ENCODE data around the gene TMEM134.

TMEM134 gene

GRCh38 chr11:67500831-67501715 lies 32.0 kb upstream of the TMEM134 start:
- DNase-seq (ENCODE audit: low spot score): no peak

- DNase-seq (ENCODE audit: low spot score): no peak
These were observed 31.4 kb upstream of the TMEM134 start for GRCh38 chr11:67500484-67500821.

DNA sequence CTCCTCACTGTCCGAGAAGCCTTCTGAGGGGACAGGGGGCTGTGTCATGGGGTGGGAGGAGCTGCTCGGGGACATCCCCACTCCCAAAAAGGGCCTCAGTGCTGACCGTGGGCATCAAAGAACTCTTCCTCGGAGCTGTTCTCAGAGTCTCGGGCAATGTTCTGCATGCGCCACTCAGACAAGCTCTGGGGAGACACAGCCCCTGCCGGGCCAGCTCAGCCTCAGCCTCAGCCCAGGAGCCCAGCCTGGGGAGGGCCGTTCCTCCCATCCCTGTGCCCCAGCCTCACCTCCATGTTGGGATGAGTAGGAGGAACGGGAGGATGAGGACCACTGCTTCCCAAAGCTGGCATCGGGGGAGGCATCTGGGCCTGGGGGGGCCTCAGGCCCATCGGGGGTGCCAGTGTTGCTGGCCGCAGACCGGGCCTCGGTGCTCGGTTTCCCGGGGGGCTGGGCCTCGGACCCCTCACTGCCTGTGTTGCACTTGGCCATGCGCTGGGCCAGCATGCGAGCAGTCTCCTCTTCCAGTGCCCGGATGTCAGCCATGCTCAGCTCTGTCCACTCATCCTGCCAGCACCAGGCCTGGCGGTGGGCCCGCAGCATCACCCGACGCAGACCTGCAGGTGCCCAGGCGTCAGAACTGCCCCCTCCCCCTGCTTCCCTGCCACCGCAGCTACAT lies 30.9 kb upstream of the TMEM134 start:
- no peak for DNase-seq (ENCODE audit: low spot score)

DNA sequence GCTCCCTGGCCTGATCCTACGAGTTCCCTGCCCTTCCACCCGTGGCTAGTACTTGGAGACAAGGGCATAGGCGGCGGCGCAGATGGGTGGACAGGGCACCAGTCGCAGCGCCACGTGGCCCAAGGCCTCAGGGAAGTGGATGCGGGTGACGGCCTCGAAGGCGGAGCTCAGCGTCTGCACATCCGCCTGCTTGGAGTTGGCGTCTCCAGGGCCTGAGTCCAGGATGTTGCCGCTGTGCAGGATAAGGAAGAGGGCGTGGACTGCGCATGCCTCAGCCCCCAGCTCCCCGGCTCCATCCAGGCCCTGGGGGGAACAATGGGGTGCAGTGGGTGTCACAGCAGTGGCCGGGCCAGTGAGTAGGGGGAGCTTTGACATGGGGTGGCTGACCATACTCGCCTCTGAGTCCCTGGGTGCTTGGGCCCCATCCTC lies 29.5 kb upstream of the TMEM134 start:
- DNase-seq (ENCODE audit: low spot score): no peak

- no peak for DNase-seq (ENCODE audit: low spot score)
These were observed 28.7 kb upstream of the TMEM134 start for GRCh38 chr11:67497656-67498291.

- no peak for DNase-seq (ENCODE audit: low spot score)
These were observed 27.1 kb upstream of the TMEM134 start for GRCh38 chr11:67496113-67496512.

DNA sequence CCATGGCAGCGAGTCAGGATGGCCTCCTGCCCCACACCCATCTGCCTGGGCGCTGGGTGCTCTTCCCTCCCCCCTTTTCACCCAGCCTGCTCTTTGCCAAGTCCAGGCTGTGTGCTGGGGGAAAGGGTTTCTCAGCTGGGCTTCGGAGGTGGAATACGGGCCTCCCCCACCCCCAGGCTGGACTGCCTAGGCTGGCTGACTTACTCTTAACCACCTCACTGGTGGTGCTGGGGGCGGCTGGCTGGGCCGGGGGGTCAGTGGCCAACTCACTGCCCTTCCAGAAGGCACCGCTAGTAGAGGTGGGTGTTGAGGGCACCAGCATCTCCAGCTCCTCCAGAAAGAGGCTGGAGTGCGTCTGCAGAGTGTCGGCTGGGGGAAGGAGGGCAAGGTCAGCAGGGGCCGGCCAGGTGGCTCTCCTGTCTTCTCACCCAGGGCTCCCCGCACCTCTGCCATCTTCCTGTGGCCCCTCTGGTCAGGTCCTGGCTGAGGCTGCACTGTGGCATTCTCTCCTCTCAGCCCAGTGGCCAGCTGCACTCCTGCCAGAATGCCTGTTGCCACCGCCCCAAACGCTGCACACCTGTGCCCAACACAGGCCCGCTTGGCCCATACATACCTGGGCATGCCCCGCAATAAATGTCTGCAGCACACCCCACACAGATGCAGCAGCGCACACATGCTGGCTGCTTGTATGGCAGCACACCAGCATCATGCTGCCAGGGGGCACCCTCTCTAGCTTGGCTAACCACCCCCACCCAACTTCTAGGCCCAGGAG lies 26.4 kb upstream of the TMEM134 start:
- no peak for DNase-seq (ENCODE audit: low spot score)

DNA sequence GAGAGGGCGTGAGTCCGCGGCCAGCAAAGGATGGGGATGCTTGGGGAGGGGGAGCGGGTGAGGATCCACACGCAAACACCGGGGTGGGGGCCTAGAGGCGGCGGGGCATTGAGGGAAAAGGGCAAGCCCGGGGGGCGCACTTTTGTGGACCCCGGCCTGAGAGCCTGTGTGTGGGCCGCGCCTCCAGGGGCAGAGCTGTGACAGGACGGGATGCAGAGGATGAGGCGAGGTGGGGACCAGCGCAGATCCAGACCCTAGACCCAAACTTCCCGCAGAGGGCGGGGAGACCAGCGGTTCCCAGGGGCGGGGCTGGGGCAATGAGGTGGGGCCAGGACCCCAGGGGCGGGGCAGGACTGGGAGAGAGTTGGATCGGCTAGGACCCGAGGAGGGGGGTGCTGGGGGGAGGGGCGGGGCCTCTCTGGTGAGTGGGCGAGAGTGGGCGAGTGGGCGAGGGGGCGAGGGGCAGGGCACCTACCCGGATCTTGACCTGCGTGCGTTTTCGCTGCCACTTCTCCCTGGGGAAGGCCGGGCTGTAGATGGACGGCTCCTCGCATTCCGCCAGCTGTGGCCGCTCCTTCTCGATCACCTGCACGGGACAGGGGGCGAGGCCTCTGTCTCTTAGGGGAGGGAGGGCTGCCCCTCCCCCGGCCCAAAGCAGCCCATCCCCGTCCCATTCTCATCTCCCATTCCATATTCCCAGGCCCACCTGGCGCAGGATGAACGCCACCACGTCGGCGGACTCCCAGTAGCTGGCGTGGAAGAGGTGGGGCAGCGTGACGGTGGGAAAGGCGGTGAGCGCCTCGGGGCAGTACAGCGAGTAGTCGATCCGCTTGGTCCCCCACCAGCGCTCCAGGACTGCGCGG lies 25.6 kb upstream of the TMEM134 start:
- peak; percentile 70 for DNase-seq (ENCODE audit: low spot score)

- DNase-seq (ENCODE audit: low spot score): no peak
These were observed 24.7 kb upstream of the TMEM134 start for GRCh38 chr11:67493548-67494370.

- DNase-seq (ENCODE audit: low spot score): peak; percentile 83
These were observed 23.9 kb upstream of the TMEM134 start for GRCh38 chr11:67492801-67493547.

- no peak for DNase-seq (ENCODE audit: low spot score)
These were observed 23.1 kb upstream of the TMEM134 start for GRCh38 chr11:67492069-67492727.

GRCh38 chr11:67491276-67492068 lies 22.4 kb upstream of the TMEM134 start:
- no peak for DNase-seq (ENCODE audit: low spot score)

DNA sequence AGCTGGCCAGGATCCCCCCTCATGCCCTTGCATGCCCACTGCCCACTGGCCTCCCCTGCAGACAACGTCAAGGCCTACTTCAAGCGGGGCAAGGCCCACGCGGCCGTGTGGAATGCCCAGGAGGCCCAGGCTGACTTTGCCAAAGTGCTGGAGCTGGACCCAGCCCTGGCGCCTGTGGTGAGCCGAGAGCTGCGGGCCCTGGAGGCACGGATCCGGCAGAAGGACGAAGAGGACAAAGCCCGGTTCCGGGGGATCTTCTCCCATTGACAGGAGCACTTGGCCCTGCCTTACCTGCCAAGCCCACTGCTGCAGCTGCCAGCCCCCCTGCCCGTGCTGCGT lies 21.6 kb upstream of the TMEM134 start:
- no peak for DNase-seq (ENCODE audit: low spot score)

GRCh38 chr11:67489885-67490726 lies 21.1 kb upstream of the TMEM134 start:
- no peak for DNase-seq (ENCODE audit: low spot score)

DNA sequence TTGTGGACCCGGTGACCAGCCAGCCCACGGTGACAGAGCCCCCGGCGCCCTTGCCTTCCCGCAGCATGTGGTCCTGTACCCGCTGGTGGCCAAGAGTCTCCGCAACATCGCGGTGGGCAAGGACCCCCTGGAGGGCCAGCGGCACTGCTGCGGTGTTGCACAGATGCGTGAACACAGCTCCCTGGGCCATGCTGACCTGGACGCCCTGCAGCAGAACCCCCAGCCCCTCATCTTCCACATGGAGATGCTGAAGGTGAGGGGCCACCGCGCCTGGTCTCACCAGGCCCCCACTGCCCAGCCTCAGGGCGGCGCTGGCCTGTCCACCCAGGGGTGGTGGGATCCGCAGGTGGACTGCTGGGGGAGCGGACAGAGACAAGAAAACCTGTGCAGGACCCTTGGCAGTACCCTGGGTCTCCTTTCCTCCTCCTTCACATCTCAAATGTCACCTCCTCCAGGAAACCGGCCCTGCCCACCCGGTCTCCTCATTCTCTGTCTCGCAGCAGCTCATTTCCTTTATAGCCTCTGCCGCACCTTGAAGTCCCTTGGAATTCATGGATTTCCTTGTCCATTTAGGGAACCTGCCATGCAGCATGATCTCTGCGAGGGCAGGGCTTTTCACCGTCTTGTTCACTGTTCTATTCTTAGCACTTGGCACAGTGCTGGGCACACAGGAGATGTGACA lies 20.3 kb upstream of the TMEM134 start:
- DNase-seq (ENCODE audit: low spot score): no peak

DNA sequence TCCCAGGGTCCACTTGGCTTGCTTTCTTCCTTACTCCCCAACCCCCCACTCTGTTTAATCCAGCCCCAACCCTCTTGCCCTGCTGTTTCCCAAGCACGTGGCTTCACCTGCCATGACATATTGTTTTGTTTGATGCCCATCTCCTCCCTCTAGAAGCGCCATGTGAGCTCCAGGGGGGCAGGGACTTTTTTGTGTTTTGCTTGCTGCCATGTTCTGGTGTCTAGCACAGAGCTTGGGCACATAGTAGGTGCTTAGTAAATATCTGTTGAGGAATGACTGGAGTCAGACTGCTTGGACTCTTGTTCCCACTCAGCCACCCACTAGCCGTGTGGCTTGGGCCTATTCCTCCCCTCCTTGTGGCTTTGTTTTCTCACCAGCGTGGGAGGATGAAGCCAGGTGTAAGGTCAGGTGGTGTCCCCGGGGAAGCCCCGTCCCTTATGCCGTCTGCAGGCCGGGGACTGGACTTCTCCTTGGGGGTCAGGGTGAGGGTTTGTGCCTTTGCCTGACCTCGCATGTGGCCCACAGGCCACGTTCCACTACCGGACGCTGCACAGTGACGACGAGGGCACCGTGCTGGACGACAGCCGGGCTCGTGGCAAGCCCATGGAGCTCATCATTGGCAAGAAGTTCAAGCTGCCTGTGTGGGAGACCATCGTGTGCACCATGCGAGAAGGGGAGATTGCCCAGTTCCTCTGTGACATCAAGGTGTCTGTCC lies 17.6 kb upstream of the TMEM134 start:
- DNase-seq (ENCODE audit: low spot score): no peak

Data from iPS-NIHi11 (cell line).